Measurements from ENCODE around the gene OR56A4.

Gene OR56A4, protein sequence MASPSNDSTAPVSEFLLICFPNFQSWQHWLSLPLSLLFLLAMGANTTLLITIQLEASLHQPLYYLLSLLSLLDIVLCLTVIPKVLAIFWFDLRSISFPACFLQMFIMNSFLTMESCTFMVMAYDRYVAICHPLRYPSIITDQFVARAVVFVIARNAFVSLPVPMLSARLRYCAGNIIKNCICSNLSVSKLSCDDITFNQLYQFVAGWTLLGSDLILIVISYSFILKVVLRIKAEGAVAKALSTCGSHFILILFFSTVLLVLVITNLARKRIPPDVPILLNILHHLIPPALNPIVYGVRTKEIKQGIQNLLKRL

DNA sequence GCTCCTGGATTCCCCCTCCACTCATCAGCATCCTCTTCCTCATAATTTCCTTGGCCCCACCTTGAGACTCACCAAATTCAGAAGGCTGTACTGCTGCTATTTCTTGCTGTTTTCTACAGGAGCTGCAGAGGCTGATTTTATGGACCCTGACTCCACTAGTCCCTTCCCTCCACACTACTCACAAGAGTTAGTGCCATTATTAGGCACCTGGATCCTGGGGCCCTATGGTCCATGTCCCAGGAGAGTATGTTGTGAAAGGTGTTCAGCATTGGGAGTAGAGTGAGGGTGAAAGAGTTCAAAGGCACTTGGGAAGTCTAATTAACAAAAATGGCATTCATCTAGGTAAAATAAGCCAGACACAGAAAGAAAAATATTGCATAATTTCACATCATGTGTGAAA lies at the start of gene OR56A4:
Gene OR56A4, minus strand, starts transcription at position 101 of the 400 bp plus-strand sequence. CDS start 3,954 bp downstream, outside the sequence.
- DNase-seq (ENCODE audit: low read depth): no peak

DNA sequence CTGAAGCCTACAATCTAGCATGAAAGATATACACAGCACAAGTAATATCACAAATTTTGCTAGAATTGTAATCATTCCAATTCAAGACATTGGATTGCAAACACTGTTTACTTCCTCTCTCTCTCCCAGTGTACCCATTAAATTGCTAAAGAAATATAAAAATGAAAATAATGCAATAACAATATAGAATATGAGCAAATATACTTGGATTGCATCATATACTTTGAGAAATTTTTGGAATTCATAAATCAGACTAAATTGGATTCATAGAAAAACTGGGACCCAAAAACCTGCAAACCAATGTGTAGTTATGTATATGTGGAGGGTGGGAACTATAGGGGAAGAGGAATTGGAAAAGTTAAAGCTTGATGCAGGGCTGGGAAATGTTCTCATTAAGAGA lies 48.8 kb upstream of the OR56A4 start:
- no peak for DNase-seq (ENCODE audit: low read depth)

DNA sequence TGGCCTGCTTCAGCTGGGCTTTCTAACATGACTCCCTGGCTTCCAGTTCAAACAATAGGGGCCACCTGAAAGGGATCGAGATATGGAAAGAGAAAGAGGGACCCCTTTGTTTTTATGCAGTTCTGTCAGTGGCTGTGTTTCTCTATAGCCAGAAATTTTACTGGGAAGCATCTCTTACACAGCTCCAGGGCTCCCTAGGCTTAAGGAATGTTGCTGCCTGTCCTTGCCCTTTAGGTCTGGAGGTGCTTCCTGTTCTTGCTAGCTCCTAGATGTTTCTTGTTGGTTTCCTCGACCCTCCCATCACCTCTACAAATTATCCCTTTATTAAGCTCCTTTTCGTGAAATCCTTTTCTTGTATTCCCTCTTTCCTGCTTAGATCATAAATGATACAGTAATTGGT lies 45.6 kb upstream of the OR56A4 start:
- no peak for DNase-seq (ENCODE audit: low read depth)

DNA sequence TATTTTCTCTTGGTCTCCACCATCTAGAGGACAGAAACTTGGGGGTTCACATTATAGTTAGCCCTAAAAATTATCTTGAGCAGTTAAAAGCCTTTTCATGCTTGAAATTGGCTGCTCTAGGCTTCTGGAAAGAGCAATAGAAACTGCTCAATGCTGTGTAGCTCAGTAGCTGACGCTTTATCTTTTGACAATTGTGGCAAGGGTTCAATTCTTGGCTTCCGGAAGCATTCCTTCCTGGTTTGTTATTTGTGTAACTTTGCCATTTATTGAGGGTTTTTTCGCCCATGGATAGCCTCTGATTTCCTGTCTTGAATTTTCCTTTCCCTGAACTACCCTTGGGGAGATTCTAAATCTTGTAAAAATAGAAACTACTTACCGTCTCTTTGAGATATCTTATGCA lies 34.1 kb upstream of the OR56A4 start:
- DNase-seq (ENCODE audit: low read depth): no peak

DNA sequence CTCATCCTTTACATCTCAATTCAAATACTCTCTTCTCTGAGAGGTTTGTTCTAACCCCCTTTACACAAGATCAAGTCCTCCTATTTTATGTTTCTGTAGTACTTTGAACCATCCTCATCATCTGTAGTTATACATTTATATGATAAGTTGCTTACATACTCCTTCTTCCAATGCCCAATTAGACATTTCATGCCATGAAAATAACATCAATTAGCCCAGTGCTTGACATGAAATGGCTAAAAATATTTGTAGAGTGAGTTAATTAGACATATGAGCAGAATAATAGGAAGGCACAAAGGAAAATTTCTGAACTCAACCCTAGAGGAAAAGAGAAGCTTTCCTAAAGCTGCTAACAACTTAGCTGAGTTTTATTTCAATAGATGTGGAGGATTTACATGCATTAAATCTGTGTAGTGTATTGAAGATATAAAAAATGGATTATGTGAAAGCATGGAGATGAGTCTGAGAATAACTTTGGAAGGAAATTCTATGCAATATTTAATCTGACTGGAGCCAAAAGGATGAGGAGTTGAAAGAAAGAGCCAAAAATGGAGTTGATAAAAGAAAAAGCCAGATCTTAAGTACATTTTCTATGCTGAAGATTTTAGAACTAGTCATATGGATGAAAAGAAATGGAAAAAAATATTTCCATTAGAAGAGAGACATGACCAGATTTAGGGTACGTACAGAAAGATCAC lies 24.1 kb upstream of the OR56A4 start, which contains the start of gene OR56A1:
Gene OR56A1, minus strand, starts transcription at position 51 of the 698 bp plus-strand sequence. CDS start 3,066 bp downstream, outside the sequence.
- DNase-seq (ENCODE audit: low read depth): no peak

DNA sequence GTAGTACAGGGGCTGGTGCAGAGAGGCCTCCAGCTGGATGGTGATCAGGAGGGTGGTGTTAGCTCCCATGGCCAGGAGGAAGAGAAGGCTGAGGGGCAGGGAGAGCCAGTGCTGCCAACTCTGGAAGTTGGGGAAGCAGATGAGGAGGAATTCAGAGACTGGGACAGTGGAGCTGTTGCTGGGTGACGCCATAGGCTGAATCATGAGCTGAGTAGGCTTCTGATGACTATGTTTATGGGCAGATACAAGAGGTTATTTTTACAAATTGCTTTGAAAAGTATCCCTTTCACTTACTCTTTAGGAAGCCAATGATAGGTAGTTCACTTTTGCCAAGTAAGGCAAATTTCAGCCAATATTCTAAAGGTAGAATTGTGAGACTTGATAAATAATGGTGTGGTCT lies 20.8 kb upstream of the OR56A4 start:
- no peak for DNase-seq (ENCODE audit: low read depth)

DNA sequence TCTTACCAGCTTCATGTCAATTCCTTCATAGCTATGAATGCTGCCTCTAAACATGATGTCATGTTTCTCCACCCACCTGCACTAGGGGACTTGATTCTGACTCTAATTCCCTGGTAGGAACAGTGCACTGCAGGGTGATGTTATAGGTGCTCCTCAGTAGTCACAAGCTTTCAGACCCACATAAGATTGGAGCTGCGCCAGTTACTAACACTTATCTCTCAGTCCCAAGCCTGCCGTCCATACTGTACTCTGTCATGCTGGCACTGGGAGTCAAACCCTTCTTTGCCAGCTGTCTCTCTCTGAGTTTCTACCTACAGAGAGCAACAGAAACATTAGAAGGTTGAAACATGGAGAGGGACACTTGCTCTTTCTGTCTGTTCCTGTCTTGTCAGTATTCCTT lies 18.3 kb upstream of the OR56A4 start:
- no peak for DNase-seq (ENCODE audit: low read depth)

DNA sequence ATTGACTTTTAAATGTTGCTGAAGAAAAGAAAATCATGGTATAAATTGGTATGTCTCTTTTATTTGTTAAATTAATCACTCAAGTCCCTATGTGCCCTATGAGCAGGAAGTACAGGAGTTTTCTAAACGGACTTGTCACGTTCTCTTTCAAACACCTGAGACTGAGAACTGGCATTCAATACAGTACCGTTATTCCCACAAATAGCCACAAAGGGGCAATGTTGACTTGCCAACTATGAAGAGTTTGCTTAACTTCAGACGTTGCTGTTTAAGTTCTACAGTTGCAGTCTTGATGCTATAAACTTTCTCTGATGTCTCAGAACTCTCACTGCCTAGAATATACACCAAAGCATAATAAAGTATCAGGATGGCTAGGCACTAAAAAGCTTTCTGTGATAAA lies 16.2 kb upstream of the OR56A4 start:
- DNase-seq (ENCODE audit: low read depth): peak; percentile 15

DNA sequence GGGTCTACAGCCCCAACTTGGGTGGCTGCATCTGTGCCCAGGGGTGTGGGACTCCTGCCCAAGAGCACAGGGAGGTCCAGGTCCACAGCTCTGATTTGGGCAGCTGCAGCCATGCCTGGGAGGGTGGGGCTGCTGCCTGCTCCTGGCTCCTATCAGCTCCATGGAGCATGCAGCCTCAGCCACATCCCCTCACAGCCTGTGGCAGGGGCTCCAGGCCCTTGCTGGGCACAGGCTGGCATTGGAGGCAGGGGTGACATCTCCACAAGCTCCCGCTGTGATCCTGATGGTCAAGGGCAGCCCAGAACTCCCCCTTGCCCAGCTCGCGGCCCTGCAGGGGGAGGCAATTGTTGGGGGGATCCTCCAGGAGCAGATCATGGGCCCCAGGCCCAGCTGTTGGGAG lies 6.3 kb upstream of the OR56A4 start:
- DNase-seq (ENCODE audit: low read depth): no peak

DNA sequence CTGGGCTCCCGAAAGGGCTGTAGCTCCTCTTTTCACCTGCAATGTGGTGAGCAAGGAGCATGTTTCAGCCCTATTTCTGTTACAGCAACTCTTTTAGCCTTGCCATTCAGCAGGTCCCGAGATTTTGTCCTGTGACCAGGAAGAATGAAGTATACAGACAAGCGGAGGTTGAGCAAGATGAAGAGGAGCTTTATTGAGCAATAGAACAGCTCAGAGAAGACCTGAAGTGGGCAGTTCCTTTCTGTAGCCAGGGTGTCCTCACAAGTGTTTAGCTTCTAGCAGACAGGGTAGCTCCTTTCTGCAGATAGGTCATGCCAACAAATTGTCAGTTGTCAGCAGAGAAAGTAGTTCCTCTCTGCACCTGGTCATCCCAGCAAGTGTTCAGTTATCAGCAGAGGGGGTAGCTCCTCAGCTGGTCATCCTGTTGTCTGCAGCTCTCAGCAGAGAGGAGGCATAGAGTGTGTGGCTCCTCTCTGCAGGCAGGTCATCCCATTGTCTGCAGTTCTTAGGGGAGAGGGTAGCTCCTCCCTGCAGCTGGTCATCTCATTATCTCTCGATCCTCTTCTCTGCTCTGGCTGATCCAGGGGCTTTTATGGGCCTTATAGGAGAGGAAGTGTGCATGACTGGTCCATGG lies 5.4 kb upstream of the OR56A4 start:
- DNase-seq (ENCODE audit: low read depth): no peak

DNA sequence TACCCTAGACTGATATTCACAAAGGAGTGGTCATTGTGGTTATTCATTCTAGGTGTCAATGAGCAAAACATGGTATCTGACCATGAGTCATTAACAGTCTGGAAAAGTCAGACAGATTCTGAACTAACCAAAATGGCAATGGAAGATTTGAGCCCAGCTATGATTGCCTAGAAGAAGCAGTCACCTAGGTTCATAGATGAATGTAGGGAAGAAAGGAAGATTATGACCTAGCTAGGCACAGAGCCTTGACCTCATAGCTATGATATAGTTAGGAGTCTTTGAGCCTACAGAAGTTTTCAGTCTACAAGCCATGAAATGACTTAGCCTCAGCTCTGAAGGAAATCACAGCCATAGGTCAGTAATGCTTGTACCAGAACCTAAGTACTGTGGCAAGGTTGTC lies 351 bp downstream of the OR56A4 start:
- no peak for DNase-seq (ENCODE audit: low read depth)

DNA sequence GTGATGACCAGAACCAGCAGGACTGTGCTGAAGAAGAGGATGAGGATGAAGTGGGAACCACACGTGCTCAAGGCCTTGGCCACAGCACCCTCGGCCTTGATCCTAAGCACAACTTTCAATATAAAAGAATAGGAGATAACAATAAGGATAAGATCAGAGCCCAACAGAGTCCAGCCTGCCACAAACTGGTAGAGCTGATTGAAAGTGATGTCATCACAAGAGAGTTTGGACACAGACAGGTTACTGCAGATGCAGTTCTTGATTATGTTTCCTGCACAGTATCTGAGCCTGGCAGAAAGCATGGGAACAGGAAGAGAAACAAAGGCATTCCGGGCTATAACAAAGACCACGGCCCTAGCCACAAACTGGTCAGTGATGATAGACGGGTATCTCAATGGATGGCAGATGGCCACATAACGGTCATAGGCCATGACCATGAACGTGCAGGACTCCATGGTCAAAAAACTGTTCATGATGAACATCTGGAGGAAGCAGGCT lies 4.5 kb downstream of the OR56A4 start:
- no peak for DNase-seq (ENCODE audit: low read depth)

DNA sequence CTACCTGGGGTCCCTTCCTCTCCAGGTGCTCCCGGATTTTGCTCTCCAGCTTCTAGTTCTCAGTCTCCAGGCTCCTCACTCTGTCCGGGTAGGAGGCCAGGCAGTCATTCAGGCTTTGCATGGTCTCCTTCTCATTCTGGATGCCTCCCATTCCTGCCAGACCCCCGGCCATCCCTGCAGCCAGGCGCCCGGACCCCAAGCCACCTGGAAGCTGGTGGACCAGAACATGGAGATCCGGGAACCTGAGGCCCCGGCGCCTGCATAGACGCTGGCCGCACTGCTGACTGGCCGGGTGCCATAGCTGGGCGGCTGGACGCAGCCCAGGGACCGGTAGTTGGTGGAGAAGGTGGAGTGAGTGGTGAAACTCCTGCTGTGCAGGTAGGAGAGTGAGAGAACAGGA lies 12.0 kb downstream of the OR56A4 start:
- no peak for DNase-seq (ENCODE audit: low read depth)

DNA sequence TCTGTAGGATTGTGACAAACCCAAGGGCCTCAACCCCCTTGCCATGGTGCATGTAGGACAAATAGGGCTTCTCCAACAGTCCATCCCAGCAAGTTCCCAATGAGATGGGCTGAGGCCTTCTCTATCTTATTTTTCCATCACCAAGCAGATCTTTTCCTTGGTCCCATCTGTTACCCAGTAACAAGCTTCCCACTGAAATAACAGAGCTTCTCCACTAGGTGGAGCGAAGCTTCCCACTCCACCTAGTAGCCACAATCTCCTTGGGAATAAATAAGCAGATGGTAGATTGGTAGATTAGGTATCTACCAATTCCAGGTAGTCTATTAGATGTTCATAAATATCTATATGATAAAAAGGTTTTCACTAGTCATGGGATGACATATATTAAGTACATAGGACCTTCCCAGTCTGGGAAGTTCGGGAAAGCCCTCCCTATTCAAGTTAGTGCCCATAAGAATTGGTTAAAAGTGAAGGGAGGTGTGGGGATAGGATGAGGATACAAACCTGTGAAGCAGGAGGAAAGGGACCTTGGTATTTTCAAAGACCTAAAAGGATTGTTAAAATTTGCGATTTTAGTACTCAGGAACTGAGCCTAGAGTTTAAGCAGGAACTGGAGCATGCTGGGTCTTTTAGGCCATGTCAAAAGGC lies 14.0 kb downstream of the OR56A4 start:
- no peak for DNase-seq (ENCODE audit: low read depth)

DNA sequence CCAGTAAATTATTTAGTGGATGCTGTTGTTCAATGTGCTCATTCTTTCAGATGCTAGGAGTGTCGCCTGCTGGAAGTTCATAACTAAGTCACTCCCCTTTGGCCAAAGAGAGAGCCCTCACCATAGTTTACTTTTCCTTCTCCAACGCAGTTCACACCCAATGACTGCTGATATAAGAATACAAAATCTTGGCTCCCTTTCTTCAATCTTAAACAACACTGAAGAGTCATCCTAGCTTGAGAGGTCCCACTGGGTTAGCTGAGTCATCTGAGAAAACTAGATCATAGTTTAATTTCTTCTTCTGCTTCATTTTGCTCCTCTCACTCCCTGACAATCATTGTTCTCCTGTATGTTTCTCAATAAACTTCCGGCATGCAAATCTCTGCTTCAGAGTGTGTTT lies 14.6 kb downstream of the OR56A4 start:
- no peak for DNase-seq (ENCODE audit: low read depth)

DNA sequence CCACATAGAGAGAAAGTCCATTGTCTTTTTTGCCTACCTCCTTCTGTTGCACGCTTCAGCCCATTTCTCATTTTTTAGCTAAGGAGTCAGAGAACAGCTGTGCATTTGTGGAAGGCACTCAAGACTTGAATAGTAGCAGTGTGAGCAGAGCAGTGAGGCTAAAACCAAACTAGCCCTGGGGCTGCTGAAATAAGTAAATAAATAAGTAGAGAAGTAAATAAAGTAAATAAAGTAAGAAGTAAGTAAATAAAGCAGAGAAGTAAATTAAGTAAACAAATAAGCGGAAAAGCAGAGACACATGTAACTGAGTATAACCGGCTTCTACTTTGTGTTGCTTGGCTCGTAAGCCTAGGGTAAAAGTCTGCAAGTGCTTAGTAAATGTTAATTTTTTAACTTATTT lies 17.5 kb downstream of the OR56A4 start:
- no peak for DNase-seq (ENCODE audit: low read depth)

DNA sequence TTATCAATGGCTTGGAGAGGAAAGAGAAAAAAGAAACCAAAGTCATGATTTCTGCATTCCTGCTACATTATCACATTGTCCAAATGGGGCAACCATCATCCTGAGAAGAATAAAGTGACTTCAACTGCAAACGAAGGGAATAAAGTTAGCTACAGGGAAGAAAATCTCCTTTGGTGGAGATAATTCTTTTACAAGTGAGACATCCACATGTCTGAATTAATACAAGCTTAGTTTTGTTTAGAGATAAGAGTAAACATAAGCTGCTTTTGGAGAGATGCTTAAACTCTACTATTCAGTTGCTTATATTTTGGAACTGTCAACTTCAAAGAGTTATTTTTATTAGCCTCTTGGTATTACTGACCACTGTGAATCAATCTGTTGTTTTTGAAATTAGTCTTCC lies 19.9 kb downstream of the OR56A4 start, which contains the start of gene OR52L1:
Gene OR52L1, minus strand, starts transcription at position 101 of the 400 bp plus-strand sequence. Its CDS starts 55 bp downstream, at position 46.
- DNase-seq (ENCODE audit: low read depth): no peak

DNA sequence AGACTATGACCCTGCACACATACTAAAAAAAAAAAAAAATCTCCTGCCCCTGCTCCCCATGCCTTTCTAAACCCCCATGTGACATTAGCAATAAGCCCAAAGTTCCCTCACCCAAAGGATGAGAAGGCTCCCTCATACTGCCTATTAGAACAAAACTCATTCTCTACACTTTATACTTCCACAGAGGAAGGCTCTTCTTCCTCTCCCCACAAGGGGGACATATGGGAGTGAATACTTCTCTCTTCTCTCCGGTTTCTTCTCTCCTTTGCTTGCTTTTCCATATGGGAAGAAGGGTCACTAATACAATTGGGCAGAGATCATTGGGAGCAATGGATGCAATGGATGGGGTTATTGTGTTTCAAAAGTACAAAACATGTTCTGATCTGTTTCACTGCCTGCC lies 23.3 kb downstream of the OR56A4 start:
- no peak for DNase-seq (ENCODE audit: low read depth)

DNA sequence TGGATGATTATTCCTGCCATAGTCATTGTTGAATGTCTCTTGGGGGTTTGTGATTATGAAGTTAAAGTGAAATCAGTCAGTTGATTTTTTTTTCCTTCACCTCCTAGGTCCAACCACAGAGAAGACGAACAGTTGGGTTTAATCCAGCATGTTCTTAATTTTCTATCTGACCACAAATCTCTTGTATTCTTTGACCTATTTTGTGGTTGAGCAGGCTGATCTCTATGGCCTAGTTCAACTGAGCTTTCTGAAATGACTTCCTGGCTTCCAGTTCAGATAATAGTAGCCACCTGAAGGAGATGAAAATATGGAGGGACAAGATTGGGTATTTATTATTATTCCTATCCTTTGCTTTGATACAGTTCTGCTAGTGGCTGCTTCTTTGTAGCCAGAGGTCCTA lies 33.2 kb downstream of the OR56A4 start:
- no peak for DNase-seq (ENCODE audit: low read depth)

DNA sequence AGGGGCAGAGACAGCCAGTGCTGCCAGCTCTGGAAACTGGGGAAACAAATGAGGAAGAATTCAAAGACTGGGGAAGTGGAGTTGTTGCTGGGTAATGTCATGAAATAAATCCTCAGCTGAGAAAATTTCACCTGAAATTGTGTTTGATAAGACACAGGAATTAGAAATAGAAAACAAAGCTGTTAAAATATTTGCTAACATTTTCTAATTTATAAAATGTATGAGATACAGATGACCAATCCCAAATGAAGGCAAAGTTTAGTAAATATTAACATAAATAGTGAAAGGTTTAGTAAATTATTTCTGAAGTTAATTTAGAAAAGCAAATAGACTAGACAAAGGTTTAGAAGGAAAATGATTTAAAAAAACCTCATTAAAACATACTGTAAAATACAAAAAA lies 38.4 kb downstream of the OR56A4 start, which contains the start of gene OR56A5:
Gene OR56A5, minus strand, starts transcription at position 101 of the 400 bp plus-strand sequence. Its CDS starts 0 bp downstream, at position 101.
- DNase-seq (ENCODE audit: low read depth): no peak

DNA sequence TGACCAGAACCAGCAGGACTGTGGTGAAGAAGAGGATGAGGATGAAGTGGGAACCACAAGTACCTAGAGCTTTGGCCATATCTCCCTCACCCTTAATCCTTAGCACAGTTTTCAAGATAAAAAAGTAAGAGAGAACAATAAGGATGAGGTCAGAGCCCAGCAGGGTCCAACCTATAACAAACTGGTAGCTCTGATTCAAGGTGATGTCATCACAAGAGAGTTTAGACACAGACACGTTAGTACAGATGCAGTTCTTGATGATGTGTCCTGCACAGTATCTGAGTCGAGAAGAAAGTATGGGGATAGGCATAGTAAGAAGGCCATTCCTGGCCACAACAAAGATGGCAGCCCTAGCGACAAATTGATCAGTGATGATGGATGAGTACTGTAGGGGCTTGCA lies 39.0 kb downstream of the OR56A4 start:
- DNase-seq (ENCODE audit: low read depth): no peak

DNA sequence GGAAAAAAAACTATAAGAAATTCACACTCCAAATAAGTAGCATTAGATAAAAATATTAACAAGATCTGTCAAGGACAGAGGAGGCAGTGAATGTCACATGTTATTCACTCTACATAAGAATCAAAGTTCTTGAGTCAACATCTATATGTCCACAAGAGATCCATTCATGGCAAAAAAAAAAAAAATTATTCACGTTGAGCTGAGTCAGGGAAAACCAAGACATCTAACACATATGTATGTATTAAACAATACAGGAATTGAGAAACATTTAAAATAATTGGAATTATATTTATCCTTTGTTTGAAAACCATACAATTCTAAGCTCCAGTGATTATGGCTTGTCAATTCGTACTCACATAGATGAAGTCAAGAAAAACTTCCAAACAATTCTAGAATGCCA lies 39.8 kb downstream of the OR56A4 start:
- no peak for DNase-seq (ENCODE audit: low read depth)
